HG03135 (cell line): ENCODE results near the gene FAM110A.
"Not testable (repeated sequence)": the region's sequence is repeated elsewhere in the genome, so short reads cannot be mapped to it uniquely, and the experiment has no call there.

ENCODE experiments used
- ATAC-seq: cut with Tn5 transposase; IDR thresholded peaks from one replicate; pipeline ENCODE4 v1.9.1; 2021; ENCODE audit warnings: mild to moderate bottlenecking, moderate library complexity; ENCODE audit not compliant: unreplicated experiment

FAM110A gene

DNA sequence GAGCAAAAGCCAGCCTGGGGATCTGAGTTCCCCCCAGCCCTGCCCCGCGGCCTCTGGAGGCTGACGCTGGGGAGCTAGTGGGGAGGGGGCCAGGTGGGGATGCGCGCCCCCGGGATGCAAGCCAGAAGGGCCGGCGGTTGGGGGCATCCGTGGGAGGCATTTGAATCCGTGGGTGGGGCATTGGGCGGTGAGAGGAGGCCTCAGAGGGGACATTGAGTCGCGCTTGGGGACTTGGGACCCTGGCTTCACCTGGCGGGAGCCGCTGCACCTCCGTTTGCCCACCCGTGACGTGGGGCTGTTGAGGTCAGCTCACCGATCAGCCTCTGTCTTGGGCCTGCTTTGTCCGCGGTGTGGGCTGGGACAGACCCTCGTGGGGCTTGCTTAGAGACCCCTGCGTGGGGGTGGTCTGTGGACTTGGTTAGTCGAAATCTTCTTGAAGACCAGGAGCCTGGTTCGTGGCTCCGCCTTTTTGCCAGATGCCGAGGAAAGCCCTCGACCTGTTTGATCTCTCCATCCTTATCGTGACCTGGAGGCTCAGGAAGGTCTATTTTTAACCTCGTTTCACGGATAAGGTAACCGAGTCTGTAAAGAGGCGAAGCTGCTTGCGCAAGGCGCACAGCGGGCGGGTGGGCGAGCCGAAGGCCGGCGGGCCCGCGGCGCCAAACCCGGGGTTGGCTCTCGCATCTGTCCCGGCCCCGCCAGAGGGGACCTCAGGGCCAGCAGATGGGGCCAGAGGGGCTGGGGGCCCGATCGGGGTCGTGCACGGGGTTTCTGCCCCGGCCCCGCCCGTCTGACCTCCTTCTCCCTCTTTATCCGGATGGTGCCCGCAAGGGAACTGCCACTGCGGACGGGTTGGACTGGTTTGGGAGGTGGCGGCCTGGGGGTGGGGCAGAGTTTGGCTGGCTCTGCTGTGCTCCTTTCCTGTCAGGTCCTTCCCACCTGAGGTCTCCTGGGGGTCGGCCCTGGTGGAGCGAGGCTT, 8.3 kb downstream of the FAM110A start:
- no peak for ATAC-seq

DNA sequence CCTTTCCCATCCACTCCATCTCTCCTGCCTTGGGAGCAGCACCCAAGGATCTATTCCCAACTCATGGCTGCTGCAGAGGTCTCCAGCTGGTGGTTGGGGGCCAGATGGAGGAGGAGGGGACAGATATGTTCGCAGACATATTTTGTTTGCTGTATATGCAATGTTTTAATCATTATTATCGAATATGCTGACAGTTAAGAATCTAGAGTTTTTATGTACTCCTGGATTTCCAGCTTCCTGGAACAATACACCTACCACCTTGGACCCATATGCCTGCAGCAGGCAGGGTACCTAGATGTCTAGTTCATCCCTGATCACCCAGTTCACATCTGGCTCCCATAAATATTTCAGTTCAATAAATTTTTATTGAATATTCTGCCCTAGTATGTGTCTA, 9.0 kb downstream of the FAM110A start:
- no peak for ATAC-seq

DNA sequence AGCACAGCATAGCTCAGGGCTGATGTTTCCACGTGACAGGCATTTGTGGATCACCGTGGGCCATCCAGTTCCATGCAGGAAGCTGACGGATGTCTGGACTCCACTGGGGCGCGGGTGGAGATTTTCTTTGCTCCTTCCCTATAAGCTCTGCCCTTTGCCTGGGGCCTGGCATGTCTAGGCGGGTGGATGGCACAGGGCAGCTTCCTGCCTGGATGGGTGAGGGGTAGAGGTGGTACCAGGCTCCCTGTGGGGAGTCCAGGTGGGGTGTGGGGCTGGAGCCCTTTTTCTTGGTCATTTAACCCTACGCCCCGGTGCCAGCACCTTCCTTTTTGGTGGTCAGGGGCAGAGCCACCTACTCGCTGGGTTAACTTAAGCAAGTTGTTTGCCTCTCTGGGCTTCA, 10.4 kb downstream of the FAM110A start:
- no peak for ATAC-seq

DNA sequence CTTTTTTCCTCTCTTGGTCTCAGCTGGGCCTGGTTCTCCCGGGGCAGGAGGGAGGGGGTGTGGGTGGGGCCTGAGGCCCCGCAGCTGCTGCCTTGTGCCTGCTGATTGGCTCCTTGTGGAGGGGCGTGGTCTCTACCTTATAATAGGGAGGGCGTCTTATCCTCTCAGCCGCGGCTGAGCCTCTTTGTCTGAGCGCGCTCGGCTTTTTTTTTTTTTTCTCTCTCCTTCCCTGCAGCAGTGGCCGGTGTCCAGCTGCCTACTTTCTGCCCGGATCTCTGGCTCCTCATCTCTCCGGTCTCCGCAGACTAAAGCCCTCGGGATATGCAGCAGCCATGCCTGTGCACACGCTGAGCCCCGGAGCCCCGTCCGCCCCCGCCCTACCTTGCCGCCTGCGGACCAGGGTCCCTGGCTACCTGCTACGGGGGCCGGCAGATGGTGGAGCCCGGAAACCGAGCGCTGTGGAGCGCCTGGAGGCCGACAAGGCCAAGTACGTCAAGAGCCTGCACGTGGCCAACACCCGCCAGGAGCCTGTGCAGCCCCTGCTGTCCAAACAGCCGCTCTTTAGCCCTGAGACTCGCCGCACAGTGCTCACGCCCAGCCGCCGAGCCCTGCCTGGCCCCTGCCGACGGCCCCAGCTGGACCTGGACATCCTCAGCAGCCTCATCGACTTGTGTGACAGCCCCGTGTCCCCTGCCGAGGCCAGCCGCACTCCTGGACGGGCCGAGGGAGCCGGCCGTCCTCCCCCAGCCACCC, 11.1 kb downstream of the FAM110A start:
- peak; percentile 91 for ATAC-seq

DNA sequence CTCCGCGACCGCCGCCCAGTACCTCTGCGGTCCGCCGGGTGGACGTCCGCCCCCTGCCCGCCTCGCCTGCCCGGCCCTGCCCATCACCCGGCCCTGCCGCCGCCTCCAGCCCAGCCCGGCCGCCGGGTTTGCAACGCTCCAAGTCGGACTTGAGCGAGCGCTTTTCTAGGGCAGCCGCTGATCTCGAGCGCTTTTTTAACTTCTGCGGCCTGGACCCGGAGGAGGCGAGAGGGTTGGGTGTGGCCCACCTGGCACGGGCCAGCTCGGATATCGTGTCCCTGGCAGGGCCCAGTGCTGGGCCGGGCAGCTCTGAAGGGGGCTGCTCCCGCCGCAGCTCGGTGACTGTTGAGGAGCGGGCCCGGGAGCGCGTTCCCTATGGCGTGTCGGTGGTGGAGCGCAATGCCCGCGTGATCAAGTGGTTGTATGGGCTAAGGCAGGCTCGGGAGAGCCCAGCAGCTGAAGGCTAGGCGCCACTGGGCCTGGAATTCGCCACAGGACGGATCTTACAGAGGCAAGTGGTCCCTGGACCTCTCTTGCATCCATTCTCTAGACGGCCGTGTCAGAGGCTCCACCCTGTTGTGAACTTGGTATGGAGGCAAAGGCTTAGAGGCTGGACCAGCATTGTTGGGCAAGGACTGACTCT, 11.8 kb downstream of the FAM110A start:
- ATAC-seq, result no peak

DNA sequence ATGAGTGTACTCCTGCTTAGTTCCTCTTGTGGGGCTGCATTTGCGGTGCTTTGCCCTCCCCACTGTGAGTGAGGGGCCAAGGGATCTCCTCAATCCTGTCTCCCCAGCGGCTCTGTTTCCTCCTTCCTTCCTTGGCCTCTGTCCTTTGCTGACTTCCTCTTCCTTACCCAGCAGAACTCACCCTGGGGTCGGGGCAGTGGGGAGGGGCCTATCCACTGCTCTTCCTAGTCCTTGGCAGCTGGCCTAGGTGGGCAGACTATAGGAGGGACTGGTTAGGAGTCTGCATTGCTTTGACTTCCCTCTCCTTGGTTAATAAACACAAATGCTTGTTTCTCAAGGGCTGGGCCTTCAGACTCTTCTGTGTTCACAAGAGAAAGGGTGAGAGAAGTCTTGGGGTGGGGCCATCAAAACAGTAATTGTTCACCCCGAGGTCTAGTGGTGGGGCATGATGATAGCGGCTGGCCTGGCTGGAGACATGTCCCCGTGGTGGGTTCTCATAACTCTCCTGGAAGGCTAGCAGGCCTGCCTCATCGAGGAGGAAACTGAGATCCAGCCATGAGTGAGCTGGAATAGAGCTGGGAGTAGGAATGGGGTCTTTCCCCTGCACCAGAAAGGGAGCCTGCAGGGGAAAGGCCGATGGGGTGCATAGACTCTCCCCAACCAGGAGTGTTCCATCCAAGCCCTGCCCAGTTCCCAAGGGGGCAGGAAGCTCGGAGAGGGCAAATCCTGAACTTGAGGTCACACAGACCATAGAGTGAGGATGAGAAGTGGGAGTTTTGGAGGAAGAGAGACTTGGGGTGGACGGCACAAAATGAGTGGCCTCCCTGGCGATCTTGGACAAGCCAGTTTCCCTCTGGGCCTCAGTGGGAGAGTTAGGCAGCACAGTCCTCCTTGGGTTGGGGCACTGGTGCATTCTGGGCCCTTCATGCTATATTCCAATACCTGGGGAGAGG, 12.7 kb downstream of the FAM110A start:
- no peak for ATAC-seq

DNA sequence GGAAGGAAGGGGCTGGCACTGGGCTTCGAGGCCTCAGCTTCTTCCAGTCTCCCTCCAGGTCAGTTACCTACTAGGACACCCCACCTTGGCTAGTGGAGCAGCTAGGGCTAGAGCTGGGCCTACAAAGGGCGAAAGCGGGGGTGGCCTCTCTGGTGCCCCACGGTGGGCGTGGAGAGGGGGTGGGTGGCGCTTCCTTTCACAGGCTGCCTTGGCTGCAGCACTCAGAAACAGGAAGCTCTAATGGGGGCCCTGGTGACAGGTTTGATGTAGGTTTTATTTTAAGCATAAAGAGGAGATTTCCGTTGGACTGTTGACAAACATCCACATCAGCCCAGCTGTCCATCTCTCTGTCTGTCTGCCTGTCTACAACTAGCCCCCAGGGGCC, 13.4 kb downstream of the FAM110A start:
- no peak for ATAC-seq

DNA sequence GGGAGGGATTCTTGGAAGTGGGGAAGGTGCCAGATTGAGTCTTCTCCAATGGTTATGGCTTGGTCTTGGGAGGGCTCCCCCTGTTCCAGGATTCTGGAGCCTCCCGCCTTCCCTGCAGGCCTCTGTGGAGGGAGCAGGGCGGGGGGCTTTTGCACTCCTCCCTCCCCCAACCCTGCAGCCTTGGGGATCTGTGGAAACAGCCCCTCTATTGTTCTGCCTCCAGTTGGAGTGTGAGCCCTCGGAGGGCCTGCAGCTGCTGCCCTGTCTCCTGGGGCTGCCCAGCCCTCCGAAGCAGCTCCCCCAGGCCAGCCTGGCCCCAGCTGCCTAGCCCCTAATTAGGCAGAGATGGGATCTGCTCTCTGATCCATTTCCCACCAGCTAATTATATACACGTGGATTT, 14.7 kb downstream of the FAM110A start:
- ATAC-seq, result no peak

DNA sequence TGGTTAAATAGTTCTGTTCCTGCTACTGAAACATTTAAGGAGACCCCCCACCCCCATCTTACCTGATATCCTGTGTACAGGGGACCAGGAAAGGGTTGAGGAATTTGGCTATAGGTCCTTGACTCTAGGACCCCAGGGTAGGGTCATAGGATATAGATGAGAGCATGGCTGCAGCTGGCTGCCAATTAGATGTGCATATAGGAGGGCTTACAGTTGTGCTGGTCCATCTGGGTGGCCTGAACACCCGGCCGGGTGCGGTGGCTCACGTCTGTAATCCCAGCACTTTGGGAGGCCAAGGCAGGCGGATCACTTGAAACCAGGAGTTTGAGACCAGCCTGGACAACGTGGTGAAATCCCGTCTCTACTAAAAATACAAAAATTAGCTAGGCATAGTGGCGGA, 15.2 kb downstream of the FAM110A start:
- not testable (repeated sequence) for ATAC-seq

DNA sequence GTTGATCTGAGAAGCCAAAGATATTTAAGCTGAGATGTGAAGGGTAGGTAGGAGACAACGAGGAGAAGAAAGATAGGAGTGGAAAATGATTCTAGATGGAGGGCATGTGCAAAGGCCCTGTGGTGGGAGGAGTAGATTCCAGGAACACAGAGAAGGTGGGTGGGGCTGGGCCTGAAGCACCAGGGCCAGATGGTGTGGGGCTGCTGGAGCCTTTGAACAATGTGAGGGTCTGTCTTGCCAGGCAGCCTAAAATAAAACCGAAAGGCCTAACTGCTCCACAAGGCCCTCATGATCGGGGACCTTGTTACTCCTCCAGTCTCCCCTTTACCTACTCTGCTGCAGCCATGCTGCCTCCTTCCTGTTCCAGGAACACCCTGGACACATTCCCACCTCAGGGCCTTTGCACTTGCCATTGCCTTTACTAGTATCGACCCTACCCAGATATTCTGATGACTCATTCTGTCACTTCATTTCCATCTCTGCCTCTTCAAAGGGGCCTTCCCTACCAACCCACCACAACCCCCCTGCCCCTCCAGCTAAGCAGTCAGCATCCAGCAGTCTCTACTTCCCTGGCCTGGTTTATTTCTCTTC, 20.0 kb downstream of the FAM110A start:
- ATAC-seq, result no peak

DNA sequence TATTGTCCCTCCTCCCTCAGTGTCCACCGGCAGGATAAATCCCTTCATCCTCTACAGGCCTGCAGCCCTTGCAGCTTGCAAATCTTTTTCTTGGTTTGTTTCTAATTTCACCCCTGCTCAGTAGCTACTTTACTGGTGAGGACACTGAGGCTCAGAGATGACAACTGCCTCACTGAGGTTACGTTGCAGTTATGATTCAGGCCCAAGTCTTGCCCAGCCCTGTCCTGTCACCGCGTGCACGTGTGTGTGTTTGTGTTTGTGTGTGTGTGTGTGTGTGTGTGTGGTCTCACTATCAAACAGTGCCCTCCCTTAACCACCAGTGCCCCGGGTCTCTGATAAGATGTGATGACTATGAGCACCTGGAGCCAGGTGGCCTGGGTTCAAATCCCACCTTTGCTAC, 21.1 kb downstream of the FAM110A start:
- no peak for ATAC-seq

DNA sequence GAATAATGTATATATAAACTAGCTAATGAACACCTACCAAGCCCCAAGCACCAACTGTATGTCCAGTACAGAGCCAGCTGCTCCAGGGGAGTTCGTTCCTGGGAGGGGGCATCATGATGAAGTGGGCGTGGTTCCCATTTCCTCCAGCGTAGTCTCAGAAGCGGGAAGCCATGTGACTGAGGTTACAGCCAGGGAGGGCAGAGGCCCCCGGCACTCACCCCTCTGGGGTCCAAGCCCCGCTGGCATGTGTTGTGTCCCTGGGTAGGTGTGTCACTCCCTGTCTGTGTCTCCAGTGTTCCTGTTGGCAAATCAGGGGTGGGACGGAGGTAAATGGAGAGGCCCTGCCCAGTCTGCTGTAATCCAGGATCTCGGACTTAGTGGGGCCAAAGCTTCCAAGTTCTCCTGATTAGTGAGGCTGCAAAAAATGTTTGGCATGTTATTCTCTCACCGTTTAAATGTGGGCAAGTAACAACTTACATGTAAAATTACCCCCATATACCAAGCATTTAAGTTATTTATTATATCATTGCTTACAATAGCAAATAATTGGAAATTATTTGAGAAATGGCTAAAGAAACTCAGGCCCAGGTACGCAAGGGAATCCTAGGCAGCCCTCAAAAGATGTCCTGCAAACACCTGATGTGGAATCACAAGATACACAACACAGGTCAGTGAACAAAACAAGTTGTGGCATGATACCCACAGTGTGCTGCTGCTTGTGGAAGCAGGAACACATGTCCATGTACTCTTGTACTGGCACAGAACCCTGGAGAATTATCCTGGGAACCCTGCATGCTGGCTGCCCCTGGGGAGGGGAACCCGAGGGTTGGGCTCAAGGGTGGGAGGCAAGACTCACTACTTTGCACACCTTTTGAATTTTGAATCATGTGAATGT, 22.2 kb downstream of the FAM110A start:
- ATAC-seq, result no peak

DNA sequence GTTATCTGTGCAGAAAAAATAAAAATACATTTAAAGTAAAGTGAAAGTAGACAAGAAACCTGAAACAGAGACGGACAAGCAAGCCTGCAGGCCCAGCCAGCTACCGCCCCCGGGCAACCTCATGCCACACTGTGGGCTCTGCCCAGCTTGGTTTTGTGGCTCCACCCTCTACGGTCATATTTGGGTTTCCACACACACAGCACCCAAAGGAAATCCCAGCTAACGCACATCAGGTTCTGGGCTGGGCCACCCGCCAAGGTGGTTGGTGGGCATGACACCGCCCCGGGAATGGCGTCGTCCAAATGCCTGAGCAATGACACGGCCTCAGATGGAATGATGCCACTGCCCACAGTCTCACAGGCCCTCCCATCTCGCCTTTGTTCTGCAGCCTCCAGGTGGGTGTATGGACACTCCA, 22.9 kb downstream of the FAM110A start:
- ATAC-seq, result no peak

DNA sequence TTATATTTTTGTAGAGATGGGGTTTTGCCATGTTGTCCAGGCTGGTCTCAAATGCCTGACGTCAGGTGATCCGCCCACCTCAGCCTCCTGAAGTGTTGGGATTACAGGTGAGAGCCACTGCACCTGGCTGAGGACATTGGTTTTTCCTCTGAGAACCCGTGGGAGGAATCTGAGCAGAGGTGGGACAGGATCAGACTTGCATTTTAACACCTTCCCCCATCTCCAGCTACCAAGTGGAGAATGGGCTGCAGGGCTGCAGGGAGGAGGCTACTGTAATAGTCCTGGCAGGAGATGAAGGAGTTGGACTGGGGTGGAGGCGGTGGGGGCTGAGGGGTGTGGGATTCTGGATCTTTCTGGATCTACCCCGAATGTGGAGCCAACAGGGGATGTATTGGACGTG, 24.5 kb downstream of the FAM110A start:
- no peak for ATAC-seq

DNA sequence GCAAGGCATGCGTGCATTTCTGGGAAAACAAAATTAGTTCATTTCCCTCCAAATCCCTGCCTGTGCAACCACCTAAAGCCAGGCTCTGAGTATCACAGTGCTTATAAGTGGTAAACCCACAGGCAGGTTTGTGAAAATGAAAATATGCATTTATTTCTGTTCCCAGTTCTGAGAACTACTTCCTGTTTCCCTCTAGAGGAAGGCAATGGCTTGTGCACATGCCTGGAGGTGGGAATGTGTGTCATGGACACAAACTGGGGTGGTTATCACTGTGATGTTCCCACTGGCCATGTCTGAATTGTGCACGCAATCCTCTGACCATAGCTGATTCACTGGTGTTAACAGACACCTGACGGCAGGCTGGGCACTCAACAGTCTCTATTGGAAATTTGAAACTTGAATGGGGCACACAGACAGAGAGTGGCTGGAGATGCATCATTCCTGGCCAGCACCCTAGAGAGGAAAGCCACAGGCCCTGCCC, 26.3 kb downstream of the FAM110A start:
- ATAC-seq, result no peak

DNA sequence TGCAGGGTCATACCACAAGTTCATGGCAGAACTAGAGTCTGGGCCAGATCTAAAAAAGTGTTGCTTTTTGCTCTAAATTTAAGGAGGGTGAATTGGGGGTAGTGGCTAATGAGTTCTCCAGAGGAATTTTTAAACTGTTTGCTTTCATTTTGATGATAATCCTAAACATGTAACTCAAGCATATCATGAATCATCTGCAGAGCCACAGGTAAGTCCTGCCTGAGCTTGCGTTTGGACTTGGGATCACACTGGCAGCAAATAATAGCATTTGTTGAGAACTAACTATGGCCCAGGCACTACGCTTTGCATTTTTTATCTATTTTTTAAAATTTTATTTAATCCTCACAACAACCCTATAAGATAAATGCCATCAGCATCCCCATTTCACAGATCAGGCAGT, 27.4 kb downstream of the FAM110A start:
- no peak for ATAC-seq

DNA sequence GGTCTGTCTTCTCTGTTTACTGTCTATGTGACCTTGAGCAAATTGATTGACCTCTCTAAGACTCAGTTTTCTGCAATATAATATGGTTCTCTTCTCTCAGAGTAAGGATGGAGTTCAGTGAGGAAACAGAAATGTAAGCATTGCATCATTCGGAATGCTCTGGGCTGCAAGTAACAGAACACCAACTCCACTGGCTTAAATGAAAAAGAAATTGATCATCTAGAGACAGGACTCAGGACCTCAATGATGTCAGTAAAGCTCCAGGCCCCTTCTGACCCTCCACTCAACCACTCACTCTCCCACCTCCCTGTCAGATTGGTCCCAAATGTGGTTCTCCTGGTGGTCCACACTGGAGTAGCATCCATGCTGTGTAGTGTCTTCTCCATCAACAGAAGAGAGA, 31.9 kb downstream of the FAM110A start:
- ATAC-seq, result no peak

DNA sequence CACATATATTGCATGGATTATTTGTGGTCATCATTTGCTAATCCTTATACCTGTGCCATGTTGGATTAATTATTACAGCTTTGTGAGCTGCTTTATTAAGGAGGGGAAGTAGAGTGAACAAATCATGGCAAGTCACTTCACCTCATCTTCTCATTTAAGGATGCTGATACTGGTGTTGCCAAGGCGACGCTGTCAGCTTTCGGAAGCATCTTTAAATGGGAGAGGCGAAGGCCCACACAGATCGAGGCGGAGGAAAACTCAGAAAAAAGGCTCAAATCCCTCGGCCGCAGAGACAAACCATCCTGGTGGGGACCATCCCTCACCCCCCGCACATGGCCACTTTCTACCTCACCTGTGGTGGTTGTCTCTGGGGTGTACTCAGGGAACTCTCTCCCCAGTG, 34.8 kb downstream of the FAM110A start:
- no peak for ATAC-seq

DNA sequence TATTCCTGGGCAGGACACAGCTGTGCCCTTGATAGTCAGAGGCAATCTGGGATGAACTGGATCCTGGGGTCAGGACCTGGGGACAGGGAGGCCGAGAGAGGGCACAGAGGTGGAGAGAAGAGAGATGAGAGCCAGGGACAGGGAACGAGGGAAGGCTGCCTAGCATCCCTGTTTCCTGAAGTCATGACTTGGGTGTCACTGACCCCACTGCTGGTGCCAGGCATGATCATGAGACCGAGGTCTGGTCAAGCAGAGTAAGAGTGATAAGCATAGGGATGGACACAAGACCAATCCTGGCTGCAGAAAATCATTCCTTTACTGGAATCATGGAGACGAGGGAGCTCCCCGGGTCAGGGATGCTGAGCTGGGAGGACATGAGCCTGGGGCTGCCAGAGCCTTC, 36.1 kb downstream of the FAM110A start:
- no peak for ATAC-seq
